ENCODE data around the gene MEGF8. TPM values are rescaled to one million over a fixed set of nuclear protein-coding genes. Genes with fewer than 3 reads are reported as not detected.
A peak's percentile ranks its signal among the peaks of the same experiment; 100 is the strongest.

Gene MEGF8
- total and polyA plus RNA-seq, 2 of the 13 experiments (the other 11 are each of a cell fraction or from before 2014, with no cell fraction given), result 4.0 to 8.8 TPM

GRCh38 chr19:42420055-42420544 lies 94.7 kb downstream of the MEGF8 start (continued):
- TF ChIP-seq NR2F6 (IDR thresholded peaks at IDR 0.05) (peak; percentile 41; the same call in 1 of the 2 replicates), NR2F6 (CRISPR knock-in tag; IDR thresholded peaks at IDR 0.05) (peak; percentile 46; the same call in 1 of the 2 replicates), GATAD2A (CRISPR knock-in tag; IDR thresholded peaks at IDR 0.05) (peak; percentile 65), SMC3 (IDR thresholded peaks at IDR 0.05; ENCODE audit: low read length) (peak; percentile 82), MEIS2 (CRISPR knock-in tag; IDR thresholded peaks at IDR 0.05) (0 out of 2 replicates have a peak, but pooled peaks have one; percentile 40), HDAC2 (CRISPR knock-in tag; IDR thresholded peaks at IDR 0.05) (peak; percentile 72; the same call in 1 of the 2 replicates), CENPBD1 (CRISPR knock-in tag; IDR thresholded peaks at IDR 0.05; ENCODE audit: borderline replicate concordance, low read depth) (no peak), ADNP (CRISPR knock-in tag; IDR thresholded peaks at IDR 0.05) (peak; percentile 88), SALL1 (CRISPR knock-in tag; IDR thresholded peaks at IDR 0.05) (peak; percentile 71), TFDP1 (CRISPR knock-in tag; IDR thresholded peaks at IDR 0.05; ENCODE audit: borderline replicate concordance) (no peak), HNRNPL (IDR thresholded peaks at IDR 0.05; ENCODE audit: low read depth, low read length) (no peak), ZNF629 (CRISPR knock-in tag; conservative IDR thresholded peaks at IDR 0.05) (peak; percentile 98), ZNF160 (CRISPR knock-in tag; IDR thresholded peaks at IDR 0.05) (no peak), PAWR (CRISPR knock-in tag; IDR thresholded peaks at IDR 0.05; ENCODE audit: borderline replicate concordance) (no peak), IKZF4 (CRISPR knock-in tag; IDR thresholded peaks at IDR 0.05; ENCODE audit: borderline replicate concordance, low read depth, not compliant biosample characterization) (no peak), NR0B2 (CRISPR knock-in tag; IDR thresholded peaks at IDR 0.05) (no peak), FOXJ3 (CRISPR knock-in tag; IDR thresholded peaks at IDR 0.05; ENCODE audit: borderline replicate concordance) (peak; percentile 26; the same call in 1 of the 2 replicates), ZNF687 (CRISPR knock-in tag; IDR thresholded peaks at IDR 0.05) (0 out of 2 replicates have a peak, but pooled peaks have one; percentile 10), MAFK (conservative IDR thresholded peaks at IDR 0.05 in 1 of 2, IDR thresholded peaks at IDR 0.05 in 1 of 2; ENCODE audit: low read length in 2 of 2) (no peak), JUN (CRISPR knock-in tag; IDR thresholded peaks at IDR 0.05) (no peak), ZNF331 (CRISPR knock-in tag; IDR thresholded peaks at IDR 0.05) (0 out of 2 replicates have a peak, but pooled peaks have one; percentile 58), CREB1 (IDR thresholded peaks at IDR 0.05) (peak; percentile 38; the same call in 1 of the 2 replicates), CREB1 (CRISPR knock-in tag; IDR thresholded peaks at IDR 0.05) (no peak), ZNF512 (CRISPR knock-in tag; IDR thresholded peaks at IDR 0.05) (no peak), ZNF136 (CRISPR knock-in tag; IDR thresholded peaks at IDR 0.05; ENCODE audit: low read depth) (no peak)
